Measurements from ENCODE around the gene PPME1. TPM values are rescaled to one million over a fixed set of nuclear protein-coding genes. Genes with fewer than 3 reads are reported as not detected.
A peak's percentile ranks its signal among the peaks of the same experiment; 100 is the strongest.

PPME1 gene
- total RNA-seq, 1 experiment from 2014 or later, result 99.4 TPM

GRCh38 chr11:74134661-74135060 lies 36.4 kb upstream of the PPME1 start:
- CTCF ChIA-PET, result interaction anchor here (0.7 kb wide), 1 partner anchor 790 kb away, joined by 5 read pairs; no protein-coding TSS in a partner anchor
- POLR2A ChIA-PET, result interaction anchor here (0.8 kb wide), 1 partner anchor 36 kb away, joined by 3 read pairs; the partner anchor contains the start of genes C2CD3 and PPME1
- in situ Hi-C loops (cut with HindIII; ENCODE audit: low pct_unique_long_range_greater_than_20kb, low sequenced_read_pairs), result no loop called here
- H3K27me3 ChIP-seq (ENCODE audit: control insufficient read depth, insufficient read depth, low read length), result no peaks in the 10 kb centered on the region
- no peaks in the 10 kb centered on the region for H3K9me3 ChIP-seq (ENCODE audit: control insufficient read depth, insufficient read depth, low read depth, low read length)
- intact Hi-C loops (cut with micrococcal nuclease; ENCODE audit: unreplicated experiment), result no loop called here
- peaks cover 48% of the 10 kb centered on the region for H3K4me1 ChIP-seq (ENCODE audit: control insufficient read depth, insufficient read depth, low read length)
- DNase-seq (ENCODE audit: low read depth, low spot score) (no peak), ATAC-seq (no peak)
- no peak overlapping the region for H3K27ac ChIP-seq (ENCODE audit: low read length)
- H3K36me3 ChIP-seq (ENCODE audit: control insufficient read depth, insufficient read depth, low read length), result no peaks in the 10 kb centered on the region; the same call in 1 of the 2 replicates
- BruUV-seq (replicated peaks), result no TSS peak
- TF ChIP-seq REST (IDR thresholded peaks at IDR 0.05; ENCODE audit: insufficient read depth in 1 of 2, low read depth in 2 of 2, low read length in 1 of 2) (no peak), POLR2AphosphoS5 (IDR thresholded peaks at IDR 0.05; ENCODE audit: low read depth, low read length) (no peak), CTCF (IDR thresholded peaks at IDR 0.05) (no peak), SIN3A (IDR thresholded peaks at IDR 0.05; ENCODE audit: borderline replicate concordance, insufficient read depth, low read depth, low read length) (no peak), TCF7L2 (IDR thresholded peaks at IDR 0.05; ENCODE audit: low read depth, low read length) (no peak)
- H3K4me3 ChIP-seq (ENCODE audit: low read depth in 2 of 2, low read length in 2 of 2), result no peak overlapping the region

GRCh38 chr11:74135127-74135840 lies 35.8 kb upstream of the PPME1 start:
- no peak for TF ChIP-seq TCF7L2 (IDR thresholded peaks at IDR 0.05; ENCODE audit: low read depth, low read length)
- TF ChIP-seq SIN3A (IDR thresholded peaks at IDR 0.05; ENCODE audit: borderline replicate concordance, insufficient read depth, low read depth, low read length), result no peak
- TF ChIP-seq CTCF (IDR thresholded peaks at IDR 0.05), result no peak
- TF ChIP-seq POLR2AphosphoS5 (IDR thresholded peaks at IDR 0.05; ENCODE audit: low read depth, low read length), result no peak
- TF ChIP-seq REST (IDR thresholded peaks at IDR 0.05; ENCODE audit: insufficient read depth in 1 of 2, low read depth in 2 of 2, low read length in 1 of 2), result no peak
- Histone ChIP-seq H3K4me3 (ENCODE audit: low read depth in 2 of 2, low read length in 2 of 2) (no peak overlapping the region), H3K27ac (ENCODE audit: low read length) (peak overlapping the region; percentile 98), H3K4me1 (ENCODE audit: control insufficient read depth, insufficient read depth, low read length) (peaks cover 54% of the 10 kb centered on the region), H3K27me3 (ENCODE audit: control insufficient read depth, insufficient read depth, low read length) (no peaks in the 10 kb centered on the region), H3K9me3 (ENCODE audit: control insufficient read depth, insufficient read depth, low read depth, low read length) (no peaks in the 10 kb centered on the region), H3K36me3 (ENCODE audit: control insufficient read depth, insufficient read depth, low read length) (no peaks in the 10 kb centered on the region; the same call in 1 of the 2 replicates)
- ATAC-seq (no peak), DNase-seq (ENCODE audit: low read depth, low spot score) (no peak)
- CTCF ChIA-PET, result interaction anchor here (0.6 to 0.7 kb wide), 2 partner anchors 462 to 791 kb away, joined by 5 read pairs; no protein-coding TSS in a partner anchor
- in situ Hi-C loops (cut with HindIII; ENCODE audit: low pct_unique_long_range_greater_than_20kb, low sequenced_read_pairs), result no loop called here
- BruUV-seq (replicated peaks), result no TSS peak
- POLR2A ChIA-PET, result interaction anchor here (0.8 kb wide), 1 partner anchor 36 kb away, joined by 3 read pairs; the partner anchor contains the start of genes C2CD3 and PPME1
- intact Hi-C loops (cut with micrococcal nuclease; ENCODE audit: unreplicated experiment), result no loop called here
